Effector CD8-positive, alpha-beta T cell (primary cell): ENCODE data around the gene PACSIN2.
"Not testable (repeated sequence)": the region's sequence is repeated elsewhere in the genome, so short reads cannot be mapped to it uniquely, and the experiment has no call there.

Experiments used
- DNase-seq: peaks from one replicate; lab custom pipeline; 2025; lab: John Stamatoyannopoulos, UW

Gene PACSIN2

DNA sequence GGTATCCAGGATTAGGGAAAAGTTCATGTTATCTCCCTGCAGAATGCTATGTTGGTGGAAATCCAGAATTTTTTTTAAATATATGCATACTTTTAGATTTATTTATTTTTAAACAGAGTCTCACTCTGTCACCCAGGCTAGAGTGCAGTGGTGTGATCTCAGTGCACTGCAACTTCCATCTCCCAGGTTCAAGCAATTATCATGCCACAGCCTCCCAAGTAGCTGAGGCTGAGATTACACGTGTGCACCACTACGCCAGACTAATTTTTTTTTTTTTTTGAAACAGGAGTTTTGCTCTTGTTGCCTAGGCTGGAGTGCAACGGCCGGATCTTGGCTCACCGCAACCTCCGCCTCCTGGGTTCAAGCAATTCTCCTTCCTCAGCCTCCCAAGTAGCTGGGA lies 2.6 kb downstream of the PACSIN2 start:
- no peak for DNase-seq

DNA sequence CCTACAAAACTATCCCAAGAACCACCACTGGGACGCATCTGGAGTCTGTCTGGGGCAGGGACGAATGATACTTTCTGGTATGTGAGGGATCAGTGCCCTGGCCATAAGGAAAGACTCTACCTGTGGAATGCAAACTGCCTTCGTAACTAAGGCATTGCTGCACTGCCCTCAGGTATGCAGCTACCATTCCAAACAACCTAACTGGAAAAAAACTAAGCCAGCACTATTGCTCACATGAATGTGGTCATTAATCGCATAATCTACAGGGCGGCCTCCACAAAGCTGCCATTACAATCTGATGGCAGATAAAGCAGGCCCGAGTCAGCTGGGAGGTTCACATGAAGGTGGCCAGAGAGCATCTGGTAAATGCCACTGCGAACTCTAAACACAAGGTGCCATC lies 3.9 kb downstream of the PACSIN2 start:
- DNase-seq = no peak

DNA sequence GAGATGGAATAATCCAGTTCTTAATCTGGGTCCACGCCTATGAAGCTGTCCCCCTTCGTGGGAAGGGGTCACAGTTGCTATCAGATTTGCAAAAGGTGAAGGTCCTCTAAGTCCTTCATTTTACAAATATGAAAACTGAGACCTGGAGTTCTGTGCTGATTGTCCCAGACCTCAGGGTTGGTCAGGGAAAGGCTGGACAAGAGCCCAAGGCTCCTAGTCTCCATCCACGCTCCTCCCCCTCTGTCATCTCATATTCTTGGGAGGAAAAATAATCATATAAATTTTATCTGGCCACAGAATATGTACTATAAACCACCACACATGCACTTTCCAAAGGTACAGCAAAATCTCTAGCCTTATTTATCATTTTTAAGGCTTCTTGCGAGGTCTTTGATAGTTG lies 5.5 kb downstream of the PACSIN2 start:
- no peak for DNase-seq

DNA sequence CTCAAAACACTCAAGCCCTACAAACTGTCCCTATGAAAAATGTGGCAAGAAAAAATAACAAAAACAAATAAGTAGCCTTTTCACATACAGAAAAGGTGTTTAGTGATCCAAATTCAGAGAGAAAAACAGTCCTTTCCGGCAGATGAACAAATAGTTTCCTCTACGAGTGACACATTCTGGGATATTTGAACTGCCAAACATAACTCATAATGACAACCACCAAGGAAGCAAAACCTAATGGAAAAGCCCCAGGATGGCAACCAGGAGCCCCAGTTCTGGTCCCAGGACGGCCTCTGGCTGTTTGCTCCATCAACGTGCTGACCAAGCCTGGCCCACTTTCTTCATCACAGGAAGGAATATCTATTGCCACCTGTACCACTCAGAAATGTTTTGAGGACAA lies 6.0 kb downstream of the PACSIN2 start:
- no peak for DNase-seq

DNA sequence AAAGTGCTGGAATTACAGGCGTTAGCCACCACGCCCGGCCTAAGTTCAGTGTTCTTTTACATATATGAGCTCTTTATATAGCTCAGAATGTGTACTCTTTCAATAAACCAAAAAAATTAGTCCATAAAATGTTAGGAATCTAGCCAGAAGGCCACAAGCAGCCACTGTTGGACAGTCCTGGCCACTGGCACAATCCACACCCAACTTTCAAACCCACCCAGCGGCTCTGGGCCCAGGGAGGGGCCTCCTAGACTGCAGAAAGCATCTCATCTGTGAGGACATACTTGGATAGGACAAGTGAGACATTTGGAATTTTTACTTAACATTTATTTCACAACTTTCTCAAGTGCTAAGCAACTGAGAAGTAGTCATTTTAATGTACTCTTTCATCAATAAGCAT lies 6.4 kb downstream of the PACSIN2 start:
- no peak for DNase-seq

DNA sequence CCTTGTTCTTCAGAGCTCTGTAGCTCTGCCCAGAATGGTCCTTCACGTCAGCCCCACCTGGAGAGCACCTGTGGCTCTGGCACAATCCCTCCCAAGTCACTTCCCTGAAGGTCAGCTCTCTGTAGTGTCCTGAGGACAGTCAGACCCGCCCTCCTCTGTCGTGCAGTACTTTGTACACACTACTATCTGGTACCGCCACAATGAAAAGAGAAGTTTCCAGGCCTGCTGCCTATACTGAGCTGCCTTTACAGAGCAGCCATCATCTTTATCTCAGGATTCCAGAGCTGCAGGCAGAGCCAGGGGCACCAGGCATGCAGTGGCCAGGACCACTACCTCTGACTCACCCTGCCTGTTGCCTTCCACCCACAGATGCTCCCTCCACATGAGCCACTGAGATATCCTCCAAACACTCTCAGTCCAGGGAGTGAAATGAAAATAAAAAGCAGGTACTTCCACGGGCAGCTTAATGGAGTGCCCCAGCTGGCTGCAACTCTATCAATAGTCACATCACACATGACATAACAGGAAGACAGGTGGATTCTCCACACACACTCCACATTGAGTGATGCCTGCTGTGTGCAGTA lies 7.3 kb downstream of the PACSIN2 start:
- no peak for DNase-seq

DNA sequence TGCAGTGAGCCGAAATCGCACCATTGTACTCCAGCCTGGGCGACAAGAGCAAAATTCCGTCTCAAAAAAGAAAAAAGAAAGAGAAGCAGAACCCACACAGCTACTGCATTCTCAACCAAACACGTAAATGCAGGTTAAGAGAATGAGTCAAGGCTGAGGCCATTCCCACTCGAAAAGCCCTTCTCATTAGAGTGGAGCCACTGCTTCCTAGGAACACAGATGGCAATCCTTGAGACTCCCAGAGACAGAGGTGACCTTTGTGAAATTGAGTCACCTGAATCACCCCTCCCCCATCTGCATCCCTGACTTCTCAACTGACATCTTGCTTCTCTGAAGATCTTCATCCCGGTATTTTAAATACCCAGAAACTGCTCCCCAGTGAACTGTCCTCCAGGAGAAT lies 8.2 kb downstream of the PACSIN2 start:
- DNase-seq = no peak

DNA sequence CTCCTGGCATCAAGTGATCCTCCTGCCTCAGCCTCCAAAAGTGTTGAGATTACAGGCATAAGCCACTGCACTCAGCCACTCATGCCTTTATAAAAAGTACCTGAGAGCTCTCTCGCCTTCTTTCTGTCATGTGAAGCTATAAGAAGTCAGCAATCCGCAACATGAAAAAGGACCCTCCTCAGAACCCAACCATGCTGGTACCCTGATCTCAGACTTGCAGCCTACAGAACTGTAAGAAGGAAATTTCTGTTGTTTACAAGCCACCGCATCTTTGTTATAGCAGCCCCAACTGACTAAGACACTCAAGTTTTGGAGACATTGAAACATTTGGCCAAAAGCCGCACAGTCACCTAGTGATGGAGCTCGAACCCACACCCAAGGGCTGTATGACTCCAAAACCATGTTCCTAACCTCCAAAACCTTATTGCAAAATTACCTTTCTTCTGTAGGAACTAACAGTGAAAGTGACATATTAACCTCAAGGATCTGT lies 8.9 kb downstream of the PACSIN2 start:
- no peak for DNase-seq

DNA sequence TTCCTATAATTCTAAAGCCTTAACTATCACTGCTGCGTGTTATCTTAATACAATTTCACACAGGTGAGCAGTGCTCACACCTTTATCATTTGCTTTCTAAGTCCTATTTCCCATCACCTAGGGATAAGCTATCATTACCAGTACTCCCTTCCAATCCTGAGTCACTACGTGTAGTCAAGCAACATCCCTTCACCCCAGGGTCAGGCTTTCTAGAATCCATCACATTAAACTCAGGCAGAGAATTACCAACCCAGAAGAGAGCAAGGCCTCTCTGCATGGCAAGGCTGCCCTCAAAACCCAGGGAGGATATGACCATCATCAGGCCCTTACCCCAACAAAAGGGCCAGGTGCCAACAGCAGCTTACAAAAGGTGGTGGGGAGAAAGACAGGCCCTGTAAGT lies 9.8 kb downstream of the PACSIN2 start:
- DNase-seq = no peak

DNA sequence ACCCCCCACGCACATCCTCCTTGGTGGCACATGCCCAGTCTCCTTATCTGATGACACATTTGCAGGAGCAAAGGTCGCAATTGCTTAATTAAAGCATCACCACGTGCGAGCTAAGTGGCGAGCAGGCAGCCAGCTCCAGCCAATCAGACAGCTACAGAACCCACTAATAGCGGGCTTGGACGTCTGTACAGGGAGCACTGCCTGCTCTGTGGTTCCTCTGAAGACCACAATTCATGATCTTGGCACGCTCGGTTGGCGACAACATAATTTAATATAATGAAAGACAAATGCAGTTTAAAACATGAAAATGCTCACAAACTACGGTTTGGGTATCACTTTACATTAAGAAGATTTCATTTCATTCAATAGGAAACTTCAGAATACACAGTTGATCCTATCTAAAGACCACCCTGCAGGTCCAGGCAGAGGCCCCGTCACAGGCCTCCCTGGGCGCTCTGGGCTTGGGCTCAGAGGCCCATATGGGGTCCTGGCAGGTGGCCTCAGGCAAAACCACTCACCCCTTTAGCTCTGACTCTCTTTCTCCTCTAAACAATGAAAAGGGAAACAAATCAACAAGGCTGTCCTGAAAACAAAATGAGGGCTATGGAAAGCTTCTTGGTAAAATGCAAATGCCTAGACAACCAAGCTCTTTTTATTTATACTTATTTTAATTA lies 10.4 kb downstream of the PACSIN2 start:
- no peak for DNase-seq

DNA sequence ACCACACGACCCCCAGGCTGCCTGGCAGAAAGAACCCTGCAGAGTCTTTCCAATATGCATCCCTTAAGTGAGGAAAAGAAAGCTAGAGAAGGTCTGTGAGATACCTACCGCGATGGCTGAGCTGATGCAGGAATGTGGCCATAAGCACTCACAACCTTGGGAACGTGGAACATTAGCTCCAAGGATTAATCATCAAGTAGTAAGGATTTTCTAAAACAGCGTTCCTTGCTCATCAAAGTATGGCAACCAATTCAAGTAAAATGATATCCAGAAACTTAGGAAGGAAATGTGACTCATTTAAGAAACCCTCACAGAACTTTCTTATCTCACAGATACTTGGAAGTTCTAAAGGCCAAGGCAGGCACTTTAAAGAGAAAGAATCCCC lies 12.8 kb downstream of the PACSIN2 start:
- DNase-seq = no peak

DNA sequence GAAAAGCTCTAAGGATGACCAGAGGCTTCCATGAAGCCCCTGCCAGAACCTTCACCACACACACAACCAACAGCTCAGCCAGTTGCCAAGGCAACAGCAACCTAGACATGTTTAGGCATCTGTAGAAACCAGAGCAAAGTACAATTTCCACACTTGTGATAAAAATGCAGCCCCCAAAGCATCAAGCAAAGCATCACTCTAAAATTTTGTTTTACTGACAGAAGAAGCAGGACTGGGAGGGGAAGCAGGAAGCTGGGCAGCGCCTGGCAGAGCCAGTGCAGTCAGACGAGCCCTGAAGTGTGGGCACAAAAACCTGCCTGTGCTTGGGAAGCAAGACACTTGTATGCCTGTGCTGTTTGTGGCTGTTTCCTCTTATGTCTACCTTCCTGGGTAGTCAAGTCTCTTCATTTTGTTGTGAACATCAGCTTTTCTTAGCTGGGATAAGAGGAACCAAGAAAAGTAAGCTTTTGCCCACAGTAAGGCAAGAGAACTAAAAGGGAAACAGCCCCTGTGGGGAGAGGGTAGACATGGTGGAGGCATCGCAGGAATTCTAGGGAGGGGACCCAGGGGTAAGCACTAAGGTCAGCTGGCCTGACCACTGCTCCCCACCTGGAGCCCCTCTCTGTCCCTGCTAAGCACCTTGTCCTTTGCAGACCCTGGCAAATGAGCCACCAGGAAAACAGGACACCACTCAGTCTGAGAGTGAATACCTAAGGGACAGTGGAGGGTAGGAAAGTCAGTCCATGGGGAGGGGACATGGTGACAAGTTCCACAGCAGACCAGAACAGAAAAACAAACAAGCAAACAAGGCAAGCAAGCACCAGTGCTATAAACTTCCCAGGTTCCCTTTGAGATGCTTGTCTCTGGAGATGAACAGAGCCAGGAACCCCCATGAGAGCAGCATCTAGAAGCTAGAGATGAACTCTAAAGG lies 13.4 kb downstream of the PACSIN2 start:
- no peak for DNase-seq

DNA sequence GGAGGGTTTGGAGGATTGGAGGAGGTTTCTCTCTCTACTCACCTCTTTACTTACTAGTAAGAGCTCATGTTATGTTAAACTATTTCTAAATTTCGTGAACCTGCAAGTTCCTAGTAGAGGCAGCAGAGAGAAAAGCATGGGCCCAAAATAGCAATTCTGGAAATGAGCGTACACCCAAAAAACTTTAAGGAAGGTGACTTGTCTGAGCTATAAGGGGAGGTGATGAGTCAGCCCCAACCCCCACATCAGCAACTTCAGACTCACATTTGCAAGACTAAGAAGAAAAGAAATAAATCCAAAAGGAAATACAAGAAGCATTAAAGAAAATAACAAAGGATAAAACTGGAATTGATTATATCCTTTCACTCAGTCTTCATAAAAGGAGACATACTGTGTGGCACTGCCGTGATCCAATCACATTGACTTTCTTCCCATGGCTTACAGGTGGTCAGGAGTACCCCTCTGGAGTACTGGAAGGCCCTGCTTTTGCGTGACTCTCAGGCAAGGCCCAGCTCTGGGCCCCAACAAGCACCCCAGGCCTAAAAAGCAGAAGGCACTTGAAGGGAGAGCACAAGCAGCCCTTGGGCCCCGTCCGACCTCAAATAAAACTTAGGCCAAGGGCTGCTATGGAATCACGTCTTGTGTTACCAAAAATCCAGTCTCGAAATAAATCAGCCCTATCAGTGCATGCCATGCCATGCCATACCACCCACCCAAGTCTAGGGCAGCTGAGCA lies 14.3 kb downstream of the PACSIN2 start:
- DNase-seq = no peak

DNA sequence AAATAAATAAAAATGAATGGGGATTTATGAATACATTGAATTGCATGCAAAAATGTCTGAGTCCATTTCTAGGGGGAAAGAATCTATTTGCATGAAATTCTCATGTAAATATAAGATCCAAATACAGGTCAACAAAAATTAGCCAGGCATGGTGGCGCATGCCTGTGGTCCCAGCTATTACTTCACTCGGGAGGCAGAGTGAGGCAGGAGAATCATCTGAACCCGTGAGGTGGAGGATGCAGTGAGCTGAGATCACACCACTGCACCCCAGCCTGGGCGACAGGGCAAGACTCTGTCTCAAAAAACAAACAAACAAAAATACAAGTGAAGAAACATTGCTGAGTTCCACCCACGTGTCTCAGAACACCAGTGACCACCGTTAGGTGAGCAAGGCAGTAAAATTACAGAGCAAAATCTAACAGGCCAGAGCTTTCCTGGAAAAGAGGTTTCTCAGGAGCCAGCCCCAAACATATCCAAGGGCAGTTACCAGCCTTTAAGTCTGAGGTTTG lies 17.3 kb downstream of the PACSIN2 start:
- DNase-seq = no peak

DNA sequence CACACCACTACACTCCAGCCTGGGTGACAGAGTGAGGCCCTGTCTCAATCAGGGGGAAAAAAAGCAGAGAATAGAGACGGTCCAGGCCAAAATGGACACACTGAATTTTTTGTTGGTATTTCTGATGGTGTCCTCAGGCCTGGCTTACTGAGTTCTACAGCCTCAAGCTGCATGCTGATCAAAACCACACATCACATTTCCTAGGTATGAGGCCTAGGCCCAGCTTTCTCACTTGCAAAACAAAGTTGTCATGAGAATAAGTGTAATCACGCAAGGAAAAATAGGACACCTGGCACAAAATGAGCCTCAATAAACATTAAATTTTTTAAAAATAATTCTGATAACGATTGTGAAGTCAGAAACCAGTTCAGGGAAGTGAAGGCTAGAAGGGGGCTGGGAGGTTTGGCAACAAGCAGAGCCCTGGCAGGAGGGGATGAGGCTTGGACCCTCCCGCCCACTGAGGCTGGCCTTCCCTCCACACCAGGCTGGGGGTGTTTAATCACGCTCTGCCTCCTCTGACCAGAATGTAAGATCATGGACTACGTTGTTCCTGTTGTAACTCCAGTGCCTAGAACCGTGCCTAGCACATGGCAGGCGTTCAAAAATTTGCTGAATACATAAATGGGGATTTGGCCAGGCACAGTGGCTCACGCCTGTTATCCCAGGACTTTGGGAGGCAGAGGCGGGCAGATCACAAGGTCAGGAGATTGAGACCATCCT lies 18.1 kb downstream of the PACSIN2 start:
- no peak for DNase-seq

DNA sequence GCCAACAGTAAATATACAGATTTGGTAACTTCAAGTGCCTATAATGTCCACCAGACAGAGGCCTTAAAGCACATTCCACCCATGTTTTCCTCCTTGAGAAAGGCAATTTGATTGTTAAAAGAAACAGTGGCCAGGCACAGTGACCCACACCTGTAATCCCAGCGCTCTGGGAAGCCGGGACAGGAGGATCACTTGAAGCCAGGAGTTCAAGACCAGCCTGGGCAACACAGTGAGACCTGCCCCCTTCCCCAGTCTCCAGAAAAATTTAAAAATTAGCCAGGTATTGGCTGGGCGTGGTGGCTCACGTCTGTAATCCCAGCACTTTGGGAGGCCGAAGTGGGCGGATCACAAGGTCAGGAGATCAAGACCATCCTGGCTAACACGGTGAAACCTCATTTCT lies 19.3 kb downstream of the PACSIN2 start:
- DNase-seq = not testable (repeated sequence)

DNA sequence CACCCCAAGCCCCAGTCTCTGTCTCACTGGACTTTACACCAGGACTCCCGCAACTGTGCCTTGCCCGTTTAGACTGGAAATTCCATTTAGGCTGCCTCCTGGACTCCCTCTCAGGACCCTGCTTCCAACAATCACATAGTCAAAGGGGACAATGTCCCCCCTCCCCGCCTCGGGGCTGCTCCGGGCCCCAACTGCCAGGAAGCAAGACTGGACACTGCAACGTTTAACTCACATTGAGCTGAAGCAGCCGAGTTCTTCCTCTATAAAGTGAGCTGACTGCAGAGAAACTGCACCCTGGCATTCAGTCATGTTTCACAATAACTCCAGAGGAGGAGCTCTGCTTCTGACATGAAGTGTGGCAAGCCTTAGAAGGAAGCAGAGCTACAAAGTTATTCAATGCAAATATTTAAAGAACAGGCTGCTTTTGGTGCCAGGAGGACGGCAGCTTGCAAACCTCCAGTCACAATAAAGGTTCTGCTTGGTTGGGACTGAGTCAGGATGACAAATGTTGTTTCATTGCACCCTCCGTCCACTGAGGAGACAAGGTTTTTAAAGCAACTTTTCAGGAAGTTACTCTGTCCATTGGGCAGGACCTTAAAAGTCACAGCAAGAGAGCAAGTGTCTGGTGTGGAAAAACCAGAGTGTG lies 19.9 kb downstream of the PACSIN2 start:
- DNase-seq = no peak

DNA sequence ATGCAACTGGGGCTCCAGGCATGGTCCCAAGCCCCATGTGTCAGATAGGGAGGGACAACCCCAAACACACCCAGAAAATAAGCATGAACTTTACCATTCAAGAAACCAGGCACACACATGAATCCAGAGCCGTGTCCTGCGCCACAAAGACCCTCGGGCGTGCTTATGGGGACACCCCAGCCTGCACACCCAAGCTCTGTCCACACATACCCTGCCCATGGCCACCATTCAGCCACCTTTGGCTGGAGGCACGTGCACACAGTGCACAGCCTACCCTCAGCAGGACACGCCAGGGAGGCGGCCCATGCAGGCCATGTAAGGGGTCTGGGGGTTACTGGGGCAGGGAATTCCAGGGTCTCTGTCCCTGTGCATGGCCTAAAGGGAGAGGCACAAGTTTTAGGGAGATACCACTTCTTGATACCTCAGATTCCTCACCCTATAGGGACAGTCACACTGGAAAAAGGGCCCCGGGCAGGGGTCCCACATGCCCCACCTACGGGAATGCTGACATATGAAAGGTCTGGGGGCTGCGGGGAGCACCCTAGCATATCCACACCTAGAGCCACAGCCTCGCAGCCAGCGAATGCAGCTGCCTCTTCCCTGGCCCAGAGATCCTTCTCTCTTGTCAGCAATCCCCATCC lies 20.6 kb downstream of the PACSIN2 start:
- no peak for DNase-seq

DNA sequence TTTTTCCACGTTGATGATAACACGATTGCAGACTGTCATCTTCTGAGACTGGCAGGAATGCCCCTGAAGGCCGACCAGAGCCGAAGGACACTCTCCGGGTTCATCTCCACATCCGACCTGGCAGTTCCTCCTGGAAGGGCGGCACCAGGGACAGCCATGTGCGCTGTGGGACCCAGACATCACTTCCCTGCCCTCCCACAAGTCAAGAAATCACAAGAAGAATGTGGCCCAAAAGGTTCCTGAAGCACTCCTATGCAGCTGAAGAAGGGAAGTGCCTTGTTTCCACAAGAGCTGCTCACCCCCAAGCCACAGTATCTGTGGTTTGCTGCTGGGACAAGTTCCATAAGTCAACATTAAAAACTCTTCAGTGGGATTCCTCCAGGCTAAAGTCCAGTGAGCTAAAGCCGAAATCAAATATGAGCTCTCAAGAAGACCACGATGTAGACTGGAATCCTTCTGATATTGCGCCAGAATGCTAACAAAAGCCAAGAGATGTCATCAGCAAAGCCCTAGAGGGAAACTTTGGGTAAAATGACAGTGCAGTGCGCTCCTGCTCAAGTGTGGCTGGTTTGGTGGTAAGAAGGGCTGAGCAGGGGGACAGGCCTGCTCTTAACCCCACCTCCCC lies 21.2 kb downstream of the PACSIN2 start:
- DNase-seq = no peak
